GM18873 (cell line): Measurements from ENCODE around the gene EIF5.

Source experiments
- ATAC-seq: cut with Tn5 transposase; IDR thresholded peaks from one replicate; pipeline ENCODE4 v1.9.1; 2021; ENCODE audit warnings: mild to moderate bottlenecking, moderate library complexity, moderate number of reproducible peaks; ENCODE audit not compliant: unreplicated experiment, low FRiP score

EIF5 gene

GRCh38 chr14:103308717-103309616 lies 25.1 kb upstream of the EIF5 start:
- ATAC-seq: no peak

GRCh38 chr14:103310576-103311095 lies 23.4 kb upstream of the EIF5 start:
- no peak for ATAC-seq

DNA sequence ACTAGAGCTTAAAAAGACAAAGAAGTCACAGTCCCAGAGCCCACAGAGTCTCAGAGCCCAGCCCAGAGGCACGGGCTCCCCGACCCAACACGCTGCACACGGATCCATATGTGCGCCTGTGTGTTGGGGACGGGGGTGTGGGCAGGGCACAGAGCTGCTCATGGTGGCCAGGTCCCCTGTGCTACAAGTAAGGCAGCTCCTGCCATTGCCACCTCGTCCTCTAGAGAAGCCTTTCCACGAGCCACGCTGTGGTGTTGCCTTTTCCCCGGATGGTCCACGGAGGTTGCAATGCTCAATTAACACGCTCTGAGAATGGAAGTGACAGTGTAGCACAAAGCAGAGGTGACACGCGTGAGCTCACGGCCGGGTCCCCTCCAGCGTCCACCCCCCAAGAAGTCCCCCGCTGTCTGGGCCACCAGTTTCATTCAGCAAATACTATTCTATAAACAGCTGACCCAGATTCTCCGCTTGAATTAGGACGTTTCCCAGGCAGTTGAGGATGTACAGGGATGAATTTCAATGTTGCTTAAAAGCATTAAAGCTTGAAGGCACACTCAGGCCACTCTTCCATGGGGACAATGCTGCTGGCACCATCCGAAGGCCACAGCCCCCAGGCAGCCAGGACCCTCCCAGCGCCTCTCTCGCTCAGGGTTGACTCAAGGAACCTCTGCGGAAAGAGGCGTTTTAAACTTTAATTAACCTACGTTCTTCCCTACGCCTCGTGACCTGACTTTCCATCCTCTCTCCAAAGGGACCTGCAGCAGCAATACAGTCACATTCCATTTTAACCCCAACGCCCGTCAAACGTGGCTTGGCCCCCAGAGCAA lies 22.7 kb upstream of the EIF5 start:
- ATAC-seq: no peak

DNA sequence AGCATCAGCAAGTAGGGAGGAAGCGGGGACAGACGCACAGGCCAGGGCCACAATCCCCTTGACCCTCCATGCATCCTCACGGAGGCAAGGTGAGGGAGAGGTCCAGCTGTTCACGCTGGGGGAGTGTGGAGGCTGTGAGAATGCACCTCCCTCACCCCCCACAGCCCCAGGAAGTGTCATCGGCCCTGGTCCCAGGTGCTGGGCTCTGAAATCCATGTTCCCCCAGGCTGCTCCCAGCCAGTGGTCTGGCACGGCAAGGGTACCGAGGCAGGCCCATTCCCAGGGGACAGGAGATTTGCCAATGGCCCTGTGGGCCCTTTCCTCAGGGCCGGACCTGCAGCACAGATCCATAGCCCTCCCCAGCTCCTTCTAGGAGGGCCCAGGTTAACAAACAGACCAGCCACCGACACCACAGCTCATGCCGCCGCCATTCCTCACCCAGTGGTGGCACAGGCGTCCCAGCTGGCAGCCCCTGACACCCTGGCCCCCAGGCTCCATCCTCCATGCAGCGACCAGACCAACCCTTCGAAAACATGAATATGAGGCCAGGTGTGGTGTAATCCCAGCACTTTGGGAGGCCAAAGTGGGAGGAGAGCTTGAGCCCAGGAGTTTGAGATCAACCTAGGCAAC lies 21.9 kb upstream of the EIF5 start:
- ATAC-seq: no peak

DNA sequence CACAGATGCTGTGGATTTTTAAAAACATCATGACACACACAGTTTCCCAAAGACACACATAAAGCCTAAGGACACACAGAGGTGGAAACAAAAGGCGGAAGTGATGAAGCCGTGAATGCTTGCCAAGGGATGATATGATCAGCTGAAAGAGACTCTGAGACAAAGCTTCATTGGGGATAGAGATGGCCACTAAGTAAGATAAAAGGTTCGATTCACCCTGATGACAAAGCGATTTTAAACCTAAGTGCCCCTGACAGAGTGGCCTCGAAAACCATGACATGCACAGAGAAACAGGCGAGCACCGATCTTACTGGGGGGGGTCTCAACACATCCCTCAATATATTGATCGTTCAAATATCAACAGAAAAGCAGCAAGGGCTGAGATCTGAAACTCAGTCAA lies 20.3 kb upstream of the EIF5 start:
- ATAC-seq: no peak

DNA sequence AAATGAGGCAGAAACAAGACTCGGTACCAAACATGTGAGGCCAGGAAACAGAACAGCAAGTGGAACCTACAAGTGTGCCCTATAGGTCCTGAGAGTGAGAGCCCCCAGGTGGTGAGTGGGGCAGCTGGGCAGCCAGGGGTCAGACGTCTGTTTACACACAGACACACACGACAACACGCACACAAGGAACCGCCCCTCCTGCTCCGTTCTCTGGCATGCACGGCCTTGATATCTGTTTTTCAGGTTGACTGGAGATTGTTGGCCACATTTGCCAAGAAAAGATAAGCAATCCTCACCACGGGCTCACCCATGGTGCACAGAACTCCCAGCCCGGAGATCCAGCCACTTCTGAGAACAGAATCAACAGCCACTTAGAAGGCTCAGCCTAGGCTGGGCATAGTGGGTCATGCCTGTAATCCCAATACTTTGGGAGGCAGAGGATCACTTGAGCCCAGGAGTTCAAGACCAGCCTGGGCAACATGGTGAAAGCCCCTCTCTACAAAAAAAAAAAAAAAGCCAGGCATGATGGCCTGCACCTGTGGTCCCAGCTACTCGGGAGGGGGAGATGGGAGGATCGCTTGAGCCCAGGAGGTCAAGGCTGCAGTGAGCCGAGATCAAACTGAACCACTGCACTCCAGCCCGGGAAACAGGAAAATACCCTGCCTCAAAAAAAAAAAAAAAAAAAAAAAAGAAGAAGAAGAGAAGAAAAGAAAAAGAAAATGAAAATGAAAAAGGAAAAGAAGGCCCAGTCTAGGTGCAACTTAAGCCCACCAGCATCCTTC lies 19.4 kb upstream of the EIF5 start:
- ATAC-seq: no peak

- no peak for ATAC-seq
These were observed 18.6 kb upstream of the EIF5 start for GRCh38 chr14:103315351-103315911.

DNA sequence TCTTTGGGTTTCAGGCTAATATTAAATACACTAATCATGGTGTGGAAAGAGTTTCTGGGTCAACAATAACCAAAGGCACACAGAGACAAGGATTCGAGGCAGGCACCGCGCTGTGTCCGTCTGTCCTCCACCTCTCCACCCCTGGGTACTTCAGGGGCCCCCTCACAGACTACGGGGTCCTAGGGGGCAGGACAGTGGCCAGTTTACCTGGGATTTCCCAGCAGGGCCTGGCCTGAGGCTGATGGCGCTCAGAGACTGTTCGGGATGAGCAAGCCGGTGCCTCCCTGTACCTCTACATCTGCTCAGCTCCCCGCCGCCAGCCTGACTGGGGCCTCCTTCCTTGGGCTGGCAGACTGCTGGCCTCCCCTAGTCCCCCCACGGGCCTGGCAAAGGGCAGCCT lies 18.1 kb upstream of the EIF5 start:
- ATAC-seq: no peak

DNA sequence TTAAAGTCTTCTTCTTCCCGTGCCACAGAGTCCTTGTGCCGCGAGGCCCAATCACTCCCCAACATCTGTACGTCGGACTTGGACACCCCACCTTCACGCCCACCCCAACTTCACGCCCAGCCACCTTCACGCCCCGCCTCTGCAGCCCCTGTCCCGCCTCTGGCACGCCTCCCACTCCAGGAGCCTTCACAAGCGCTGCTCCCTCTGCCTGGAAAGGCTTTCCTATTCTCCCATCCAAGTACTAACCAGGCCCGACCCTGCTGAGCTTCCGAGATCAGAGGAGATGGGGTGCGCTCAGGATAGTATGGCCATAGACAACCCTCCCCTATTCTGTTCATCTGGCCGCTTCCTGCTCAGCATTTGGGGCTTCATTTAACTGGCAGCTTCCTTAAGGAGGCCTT lies 17.3 kb upstream of the EIF5 start:
- no peak for ATAC-seq

DNA sequence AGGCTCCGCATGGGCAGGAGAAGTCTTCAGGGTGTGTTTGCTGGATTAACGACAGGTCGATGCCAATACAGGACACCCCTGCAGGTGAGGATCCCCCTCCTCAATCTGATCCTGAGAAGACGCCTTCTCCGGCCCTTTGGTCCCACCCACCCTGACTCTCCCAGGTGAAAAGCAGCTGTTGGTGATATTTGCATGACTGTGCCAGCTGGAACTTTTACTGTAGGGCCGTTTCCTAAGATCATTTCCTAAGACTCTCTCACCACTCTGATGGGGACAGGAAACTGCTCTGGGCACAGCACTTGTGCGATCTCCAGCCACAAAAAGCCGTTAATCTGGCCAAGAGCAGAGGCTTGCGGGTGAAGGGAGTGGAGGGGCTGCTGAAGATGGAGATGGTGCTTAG lies 16.8 kb upstream of the EIF5 start:
- no peak for ATAC-seq

GRCh38 chr14:103317976-103318580 lies 16.0 kb upstream of the EIF5 start:
- ATAC-seq: no peak

GRCh38 chr14:103318750-103319419 lies 15.2 kb upstream of the EIF5 start:
- ATAC-seq: peak; percentile 19

DNA sequence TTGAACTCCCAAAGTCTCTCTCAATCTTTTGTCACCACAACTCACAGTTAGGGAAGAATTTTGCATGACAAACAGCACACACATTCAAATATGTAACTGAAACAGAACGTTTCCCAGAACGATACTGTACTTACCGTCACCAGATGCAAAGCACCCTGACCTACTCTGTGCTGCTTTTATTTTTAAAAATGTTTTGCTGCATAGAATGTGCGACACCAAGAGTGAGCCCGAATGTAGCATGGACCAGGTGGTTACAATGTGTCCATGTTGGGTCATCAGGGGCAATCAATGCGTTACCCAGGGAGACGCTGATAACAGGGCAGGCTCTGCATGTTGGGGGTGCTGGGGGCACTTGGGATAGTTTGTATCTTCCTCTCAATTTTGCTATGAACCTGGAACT lies 14.6 kb upstream of the EIF5 start:
- peak; percentile 66 for ATAC-seq

GRCh38 chr14:103326078-103326477 lies 8.0 kb upstream of the EIF5 start:
- ATAC-seq: no peak

DNA sequence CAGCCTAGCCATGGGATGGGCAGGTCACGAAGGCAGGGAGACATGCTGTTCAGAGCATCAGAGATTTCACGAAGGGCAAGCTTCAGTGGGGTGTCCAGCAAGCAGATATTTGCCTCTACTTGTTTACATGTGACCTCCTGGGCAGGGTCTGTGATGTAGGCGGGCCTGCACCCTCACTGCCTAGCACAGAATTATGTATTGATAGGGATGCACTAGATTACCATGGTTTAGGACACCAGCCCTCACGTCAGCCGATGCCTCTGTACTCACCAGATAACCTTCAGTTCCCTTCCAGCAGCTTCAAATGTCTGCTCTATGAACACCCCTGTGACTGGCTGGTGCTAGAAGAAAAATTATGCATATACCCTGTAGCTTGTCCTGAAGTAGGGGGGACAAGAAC lies 5.1 kb upstream of the EIF5 start:
- ATAC-seq: no peak

DNA sequence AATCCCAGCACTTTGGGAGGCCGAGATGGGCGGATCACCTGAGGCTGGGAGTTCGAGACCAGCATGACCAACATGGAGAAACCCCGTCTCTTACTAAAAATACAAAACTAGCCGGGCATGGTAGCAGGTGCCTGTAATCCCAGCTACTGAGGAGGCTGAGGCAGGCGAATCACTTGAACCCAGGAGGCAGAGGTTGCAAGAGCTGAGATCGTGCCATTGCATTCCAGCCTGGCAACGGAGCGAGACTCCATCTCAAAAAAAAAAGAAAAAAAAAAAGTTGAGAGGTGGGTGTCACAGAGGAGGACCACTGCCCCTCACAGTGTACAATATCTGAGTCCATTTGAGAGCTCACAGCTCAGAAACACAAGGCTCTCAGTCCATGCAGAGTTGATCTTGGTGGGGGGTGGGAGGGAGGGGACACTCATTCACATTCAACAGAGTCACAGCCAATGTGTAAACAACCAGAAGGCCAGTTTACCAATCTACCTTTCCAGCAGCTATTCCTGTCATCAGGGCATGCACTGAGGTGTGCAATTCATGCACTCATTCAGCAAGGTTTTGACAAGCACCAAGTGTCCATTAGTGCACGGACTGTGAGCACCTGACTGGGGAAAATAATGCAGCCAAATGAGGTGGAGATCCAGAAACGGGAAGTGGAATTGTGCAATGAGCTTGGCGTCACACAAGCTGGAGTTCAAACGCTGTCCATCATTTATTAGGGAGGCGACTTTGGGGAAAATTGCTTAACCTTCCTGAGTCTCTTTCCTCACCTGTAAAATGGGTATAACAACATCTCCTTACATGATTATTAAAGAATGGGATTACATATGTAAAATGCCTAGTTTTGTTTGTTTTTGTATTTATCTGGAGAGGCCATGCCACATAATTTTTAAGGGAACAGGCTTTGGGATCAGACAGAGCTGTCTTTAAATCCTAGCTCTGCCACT lies 4.4 kb upstream of the EIF5 start:
- no peak for ATAC-seq

GRCh38 chr14:103330536-103330935 lies 3.5 kb upstream of the EIF5 start:
- ATAC-seq: no peak
